Caco-2 (cell line): ENCODE measurements around the gene ZNF541. TPM values are rescaled to one million over a fixed set of nuclear protein-coding genes. Genes with fewer than 3 reads are reported as not detected.
"Not testable (repeated sequence)": the region's sequence is repeated elsewhere in the genome, so short reads cannot be mapped to it uniquely, and the experiment has no call there.

ENCODE experiments used
- BruUV-seq: library from RNA; stranded (reverse); fragments of 400-500 nt; replicated peaks from 2 replicates; lab custom pipeline; 2021; lab: Mats Ljungman, UMichigan
- CTCF ChIA-PET: fragments of 300-600 bp; sonication (Branson Sonifier 250); formaldehyde crosslinking; loops from one replicate; lab custom pipeline; 2022; ENCODE audit warnings: antibody characterized with exemption; lab: Charles Lee
- POLR2A ChIA-PET: fragments of 300-600 bp; sonication (Branson Sonifier 250); formaldehyde crosslinking; loops from one replicate; lab custom pipeline; 2022; ENCODE audit warnings: antibody characterized with exemption; lab: Charles Lee
- DNase-seq, 2 experiments: peaks; one replicate each; pipeline versions ENCODE4 v3.0.0 to v3.0.0-alpha.2; 2020 to 2022
- H3K27me3 ChIP-seq: replicated peaks from 2 replicates; pipeline ENCODE4 v1.6.0; 2011; ENCODE audit warnings: low read length; ENCODE audit not compliant: control insufficient read depth, insufficient read depth
- H3K36me3 ChIP-seq: 2 replicates; pipeline ENCODE4 v1.5.1; 2011; ENCODE audit warnings: low read length; ENCODE audit not compliant: control insufficient read depth, insufficient read depth
- H3K4me1 ChIP-seq: fragments of 250-450 bp; sonication (Bioruptor Pico); 2 replicates; pipeline ENCODE4 v1.5.1; 2020; ENCODE audit warnings: mild to moderate bottlenecking
- H3K4me3 ChIP-seq: 2 replicates; pipeline ENCODE4 v1.5.1; 2011; ENCODE audit warnings: low read depth, mild to moderate bottlenecking, control low read depth, low read length
- H3K9me3 ChIP-seq: fragments of 250-450 bp; sonication (Bioruptor Pico); 2 replicates; pipeline ENCODE4 v1.5.1; 2020; ENCODE audit warnings: mild to moderate bottlenecking, moderate library complexity
- H3K27ac Mint-ChIP-seq: one replicate; pipeline ENCODE4 v1.8.0; 2022; ENCODE audit warnings: mixed read lengths; ENCODE audit not compliant: unreplicated experiment
- H3K27me3 Mint-ChIP-seq: one replicate; pipeline ENCODE4 v1.8.0; 2022; ENCODE audit warnings: mixed read lengths; ENCODE audit not compliant: insufficient read depth, unreplicated experiment
- H3K36me3 Mint-ChIP-seq: one replicate; pipeline ENCODE4 v1.8.0; 2022; ENCODE audit warnings: mild to moderate bottlenecking, mixed read lengths; ENCODE audit not compliant: insufficient read depth, unreplicated experiment
- H3K4me1 Mint-ChIP-seq: one replicate; pipeline ENCODE4 v1.8.0; 2022; ENCODE audit warnings: low read depth, mixed read lengths; ENCODE audit not compliant: unreplicated experiment
- H3K4me3 Mint-ChIP-seq: one replicate; pipeline ENCODE4 v1.8.0; 2022; ENCODE audit warnings: mild to moderate bottlenecking, moderate library complexity, mixed read lengths; ENCODE audit not compliant: unreplicated experiment
- H3K9me3 Mint-ChIP-seq: one replicate; pipeline ENCODE4 v1.8.0; 2022; ENCODE audit warnings: mixed read lengths; ENCODE audit not compliant: unreplicated experiment
- CTCF ChIP-seq, 2 experiments: fragments of 200-600 bp in 1 of 2; IDR thresholded peaks; 1 replicate in 1 of 2; 2 replicates in 1 of 2; pipeline versions ENCODE4 v1.5.1 to v1.8.0; 2011 to 2022; ENCODE audit warnings: antibody characterized with exemption in 1 of 2, control low read depth in 1 of 2, inconsistent platforms in 1 of 2, low read depth in 1 of 2, low read length in 1 of 2, mild to moderate bottlenecking in 1 of 2, moderate library complexity in 1 of 2; ENCODE audit not compliant: insufficient read depth in 1 of 2, severe bottlenecking in 1 of 2, unreplicated experiment in 1 of 2
- intact Hi-C: fragments of 100-400 bp; cut with micrococcal nuclease; formaldehyde crosslinking; loops from one replicate; pipeline ENCODE4 v1.10.0; 2022; ENCODE audit not compliant: unreplicated experiment
- total RNA-seq: library from RNA; stranded (reverse); gene quantifications from 2 replicates; pipeline ENCODE4 v1.2.3, GENCODE V29; 2022

The ZNF541 gene
- total RNA-seq, 1 experiment from 2014 or later, result not detected

DNA sequence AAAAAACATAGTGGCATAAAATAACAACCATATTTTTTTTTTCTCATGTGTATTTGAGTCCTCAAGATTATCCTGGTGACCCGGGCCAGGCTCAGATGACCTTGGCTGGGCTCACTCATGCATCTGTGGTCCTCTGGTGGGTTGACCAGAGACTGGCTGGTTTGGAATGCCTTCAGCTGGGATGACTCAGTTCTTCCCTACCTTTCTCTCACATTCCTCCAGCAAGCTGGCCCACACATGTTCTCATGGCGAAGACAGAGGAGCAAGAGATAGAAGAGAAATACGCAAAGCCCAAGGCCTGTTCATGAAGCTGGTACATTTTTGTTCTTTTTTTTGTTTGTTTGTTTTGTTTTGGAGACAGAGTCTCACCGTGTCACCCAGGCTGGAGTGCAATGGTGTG lies 14.3 kb upstream of the ZNF541 start:
- H3K4me3 ChIP-seq, result no peak overlapping the region
- H3K36me3 ChIP-seq, result no peaks in the 10 kb centered on the region
- peaks cover 7% of the 10 kb centered on the region; the same call in 1 of the 2 replicates for H3K4me1 ChIP-seq
- H3K4me3 Mint-ChIP-seq, result no peak overlapping the region
- no peaks in the 10 kb centered on the region for H3K36me3 Mint-ChIP-seq
- no peaks in the 10 kb centered on the region for H3K27me3 Mint-ChIP-seq
- peaks cover 24% of the 10 kb centered on the region for H3K9me3 Mint-ChIP-seq
- H3K4me1 Mint-ChIP-seq, result peaks cover 13% of the 10 kb centered on the region
- intact Hi-C loops, result no loop called here
- H3K9me3 ChIP-seq, result peaks cover 16% of the 10 kb centered on the region
- TF ChIP-seq CTCF (IDR thresholded peaks at IDR 0.05; ENCODE audit: insufficient read depth in 1 of 2, low read depth in 1 of 2, low read length in 1 of 2, severe bottlenecking in 1 of 2, unreplicated experiment in 1 of 2), result no peak
- H3K27me3 ChIP-seq, result no peaks in the 10 kb centered on the region
- no peak overlapping the region for H3K27ac Mint-ChIP-seq
- CTCF ChIA-PET, result interaction anchor here (0.6 kb wide), 1 partner anchor 237 kb away, joined by 4 read pairs; no protein-coding TSS in a partner anchor
- POLR2A ChIA-PET, result interaction anchor here (0.7 kb wide), 1 partner anchor 72 kb away, joined by 3 read pairs; the partner anchor contains the start of gene NAPA
- no TSS peak for BruUV-seq
- DNase-seq, result no peak

DNA sequence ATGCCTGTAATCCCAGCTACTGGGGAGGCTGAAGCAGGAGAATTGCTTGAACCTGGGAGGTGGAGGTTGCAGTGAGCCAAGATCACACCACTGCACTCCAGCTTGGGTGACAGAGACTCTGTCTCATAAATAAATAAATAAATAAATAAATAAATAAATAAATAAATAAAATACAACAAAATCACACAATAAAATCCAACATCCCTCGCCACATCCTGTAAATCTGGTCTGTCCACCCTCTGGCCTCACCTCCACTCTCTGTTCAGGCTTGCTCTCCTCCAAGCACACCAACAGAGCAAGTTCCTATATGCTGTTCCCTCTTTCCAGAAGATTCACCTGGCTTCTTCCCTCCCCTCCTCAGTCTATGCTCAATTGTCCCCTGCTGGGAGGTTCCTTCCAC lies 10.2 kb upstream of the ZNF541 start:
- H3K9me3 ChIP-seq, result peaks cover 16% of the 10 kb centered on the region
- POLR2A ChIA-PET, H3K27me3 Mint-ChIP-seq, H3K27me3 ChIP-seq, H3K4me1 ChIP-seq, H3K36me3 ChIP-seq, BruUV-seq, intact Hi-C loops, H3K36me3 Mint-ChIP-seq, DNase-seq, H3K4me3 ChIP-seq: not testable (repeated sequence)
- H3K9me3 Mint-ChIP-seq, result peaks cover 15% of the 10 kb centered on the region
- CTCF ChIA-PET, result interaction anchor here (0.7 kb wide), 1 partner anchor 147 kb away, joined by 3 read pairs; no protein-coding TSS in a partner anchor
- peaks cover 17% of the 10 kb centered on the region for H3K4me1 Mint-ChIP-seq
- H3K27ac Mint-ChIP-seq, result peak overlapping the region; percentile 5
- peak overlapping the region; percentile 33 for H3K4me3 Mint-ChIP-seq

DNA sequence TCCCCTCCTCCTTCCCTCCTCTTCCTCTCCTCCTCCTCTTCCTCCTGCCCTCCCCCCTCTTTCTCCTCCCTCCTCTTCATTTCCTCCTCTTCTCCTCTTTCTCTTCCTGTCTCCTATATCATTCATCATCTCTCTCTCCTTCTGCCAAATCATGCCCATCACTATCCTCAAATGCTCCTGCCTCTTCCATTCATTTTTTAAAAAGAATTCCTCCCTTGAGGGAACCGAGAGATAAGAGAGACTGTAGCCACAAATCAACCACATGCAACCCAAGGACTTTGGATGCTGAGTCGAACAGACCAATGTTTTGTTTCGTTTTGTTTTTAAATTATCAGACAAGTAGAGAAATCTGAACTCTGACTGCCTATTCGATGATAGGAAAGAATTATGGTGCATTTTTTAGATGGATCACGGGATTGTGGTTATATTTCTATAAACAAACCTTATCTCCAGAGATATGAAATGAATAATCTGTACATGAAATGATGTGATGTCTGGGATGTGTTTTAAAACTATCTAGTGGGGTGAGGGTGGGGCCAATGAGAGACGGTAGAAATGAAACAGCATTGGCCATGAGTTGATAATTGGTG lies 9.5 kb upstream of the ZNF541 start:
- Mint-ChIP-seq H3K27ac (no peak overlapping the region), H3K4me1 (peaks cover 17% of the 10 kb centered on the region), H3K4me3 (peak overlapping the region; percentile 0), H3K36me3 (no peaks in the 10 kb centered on the region), H3K27me3 (no peaks in the 10 kb centered on the region), H3K9me3 (peaks cover 15% of the 10 kb centered on the region)
- no TSS peak for BruUV-seq
- Histone ChIP-seq H3K4me3 (no peak overlapping the region), H3K9me3 (peaks cover 12% of the 10 kb centered on the region), H3K36me3 (no peaks in the 10 kb centered on the region), H3K4me1 (peaks cover 8% of the 10 kb centered on the region; the same call in 1 of the 2 replicates), H3K27me3 (no peaks in the 10 kb centered on the region)
- DNase-seq, result no peak
- POLR2A ChIA-PET, result no interaction called here
- CTCF ChIA-PET, result no interaction called here
- no peak for TF ChIP-seq CTCF (IDR thresholded peaks at IDR 0.05; ENCODE audit: insufficient read depth in 1 of 2, low read depth in 1 of 2, low read length in 1 of 2, severe bottlenecking in 1 of 2, unreplicated experiment in 1 of 2)
- intact Hi-C loops, result no loop called here
